ENCODE results near the gene ACAT1.

GRCh38 chr11:108115500-108116140 is 5.7 kb upstream of the ACAT1 start:
- no peak for TF ChIP-seq CTCF (IDR thresholded peaks at IDR 0.05; ENCODE audit: low read length)
- no peak for TF ChIP-seq EZH2phosphoT487 (IDR thresholded peaks at IDR 0.05; ENCODE audit: low read length)
- TF ChIP-seq EZH2 (optimal IDR thresholded peaks at IDR 0.05; ENCODE audit: low read depth, low read length), result no peak
